HG03060 (cell line): ENCODE data around the gene FSTL1.
"Not testable (repeated sequence)": the region's sequence is repeated elsewhere in the genome, so short reads cannot be mapped to it uniquely, and the experiment has no call there.

Experiments
- ATAC-seq: cut with Tn5 transposase; IDR thresholded peaks from one replicate; pipeline ENCODE4 v1.9.1; 2021; ENCODE audit warnings: low read depth, moderate number of reproducible peaks; ENCODE audit not compliant: unreplicated experiment

Gene FSTL1

GRCh38 chr3:120419797-120420196 lies 31.0 kb downstream of the FSTL1 start:
- no peak for ATAC-seq

DNA sequence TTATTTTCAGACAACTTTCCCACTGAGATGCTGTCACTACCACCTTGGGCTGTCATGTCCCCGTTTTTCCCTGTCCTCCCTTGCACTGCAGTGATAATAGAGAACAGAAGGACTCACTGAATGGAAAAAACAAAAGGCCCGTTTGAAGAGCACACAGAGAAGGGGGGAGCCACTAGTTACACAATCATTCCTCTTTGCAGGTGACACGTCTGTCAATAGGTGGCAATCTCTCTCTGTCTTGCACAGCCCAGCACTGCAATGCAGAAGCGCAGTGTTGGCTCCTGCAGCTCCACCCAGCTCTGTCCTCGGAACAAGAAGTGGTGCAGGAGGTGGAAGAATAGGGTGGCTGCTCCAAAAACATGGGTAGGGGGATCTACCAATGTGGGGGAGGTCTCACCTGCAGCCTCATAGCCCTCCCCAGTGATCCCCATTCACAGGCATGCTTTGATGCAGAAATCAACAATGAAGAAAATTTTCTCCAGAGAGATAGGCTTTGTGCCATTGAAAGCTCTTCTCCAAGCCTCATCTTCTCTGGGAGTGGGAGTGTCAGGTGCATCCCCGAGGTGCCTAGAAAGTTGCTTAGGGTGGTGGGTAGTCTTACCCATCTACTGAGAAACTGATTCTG lies 31.8 kb downstream of the FSTL1 start:
- ATAC-seq, result no peak

DNA sequence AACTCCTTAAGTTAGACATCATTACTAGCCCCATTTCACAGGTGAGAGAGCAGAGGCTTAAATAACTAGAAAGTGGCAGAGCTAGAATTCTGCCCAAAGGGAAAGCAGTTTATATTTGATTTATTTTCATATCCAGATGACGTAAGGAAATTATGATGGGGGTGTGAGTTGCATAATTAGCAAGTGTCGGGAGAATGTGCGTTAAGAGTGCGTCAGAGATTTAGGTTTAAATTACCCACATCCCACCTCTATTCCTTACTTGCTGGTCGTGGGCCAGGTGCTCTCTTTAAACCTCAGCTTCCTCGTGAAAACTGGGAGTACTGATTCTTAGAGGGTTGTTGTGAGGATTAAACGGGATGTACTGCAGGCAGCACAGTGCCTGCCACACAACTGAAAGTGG lies 32.3 kb downstream of the FSTL1 start:
- no peak for ATAC-seq

GRCh38 chr3:120417272-120417911 lies 33.4 kb downstream of the FSTL1 start:
- peak; percentile 98 for ATAC-seq

- no peak for ATAC-seq
Measured at GRCh38 chr3:120416868-120417267, 33.9 kb downstream of the FSTL1 start.

- no peak for ATAC-seq
Measured at GRCh38 chr3:120415756-120416155, 35.0 kb downstream of the FSTL1 start.

GRCh38 chr3:120410541-120410940 lies 40.3 kb downstream of the FSTL1 start:
- ATAC-seq, result no peak

GRCh38 chr3:120410116-120410515 lies 40.7 kb downstream of the FSTL1 start:
- ATAC-seq, result no peak

- ATAC-seq, result no peak
Measured at GRCh38 chr3:120407508-120408287, 43.1 kb downstream of the FSTL1 start.

DNA sequence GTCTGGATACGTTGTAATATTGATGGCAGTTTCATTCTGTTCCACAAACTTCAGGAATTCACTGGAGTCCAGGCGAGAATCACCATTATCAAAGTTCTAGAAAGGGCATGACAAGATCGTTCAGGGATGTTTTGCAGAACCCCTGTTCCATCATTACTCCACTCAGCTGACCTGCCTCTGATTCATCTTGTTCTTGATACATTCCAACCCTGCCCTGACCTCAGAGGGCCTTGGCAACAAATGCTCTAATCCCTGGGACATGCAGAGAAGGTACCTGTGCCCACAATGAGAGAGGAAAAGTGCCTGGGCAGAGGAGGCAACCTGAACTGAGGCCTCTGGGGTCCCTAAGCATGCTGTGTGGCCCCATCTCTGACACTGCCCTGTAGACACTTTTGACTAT lies 45.9 kb downstream of the FSTL1 start:
- no peak for ATAC-seq

- ATAC-seq, result no peak
Measured at GRCh38 chr3:120402257-120402656, 48.5 kb downstream of the FSTL1 start.

DNA sequence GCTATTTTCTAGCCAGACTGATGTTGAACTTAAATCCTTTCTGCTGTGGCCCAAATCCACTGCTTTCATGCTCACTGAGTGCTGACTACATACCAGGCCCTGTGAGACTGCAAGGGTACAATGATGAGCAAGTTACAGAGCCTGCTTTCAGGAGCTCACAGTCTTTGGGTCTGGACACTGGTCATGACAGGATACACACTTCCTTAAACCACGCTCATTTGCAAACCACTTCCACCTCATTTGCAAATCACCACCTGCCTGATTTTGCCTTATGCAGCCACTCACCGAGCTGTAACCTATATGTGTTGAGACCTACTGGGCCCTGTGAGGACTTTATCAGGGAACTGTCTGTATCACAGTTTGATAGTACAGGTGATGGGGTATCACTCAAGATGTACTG lies 51.4 kb downstream of the FSTL1 start:
- ATAC-seq, result peak; percentile 76

- ATAC-seq, result no peak
Measured at GRCh38 chr3:120396469-120396868, 54.3 kb downstream of the FSTL1 start.

DNA sequence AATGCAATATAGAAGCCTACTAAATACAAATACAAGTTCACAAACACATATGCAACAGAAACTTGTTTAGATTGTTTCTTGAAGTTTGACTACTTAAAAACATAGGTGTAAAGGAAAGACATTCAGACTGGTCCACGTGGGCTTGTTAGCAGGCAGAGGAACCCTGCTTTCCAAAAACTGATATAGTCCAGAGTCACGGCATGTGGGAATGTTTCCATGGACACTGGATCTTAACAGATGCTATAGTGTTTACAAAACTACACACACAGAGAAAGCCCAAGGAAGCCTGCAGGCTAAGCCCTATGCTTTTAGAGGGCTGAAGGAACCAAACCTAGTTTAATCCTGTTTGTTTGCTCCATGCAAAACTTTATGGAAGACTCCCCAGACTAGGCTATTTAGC lies 56.4 kb downstream of the FSTL1 start:
- ATAC-seq, result no peak

- ATAC-seq, result no peak
Measured at GRCh38 chr3:120393761-120394160, 57.0 kb downstream of the FSTL1 start.

- no peak for ATAC-seq
Measured at GRCh38 chr3:120393243-120393642, 57.5 kb downstream of the FSTL1 start.

DNA sequence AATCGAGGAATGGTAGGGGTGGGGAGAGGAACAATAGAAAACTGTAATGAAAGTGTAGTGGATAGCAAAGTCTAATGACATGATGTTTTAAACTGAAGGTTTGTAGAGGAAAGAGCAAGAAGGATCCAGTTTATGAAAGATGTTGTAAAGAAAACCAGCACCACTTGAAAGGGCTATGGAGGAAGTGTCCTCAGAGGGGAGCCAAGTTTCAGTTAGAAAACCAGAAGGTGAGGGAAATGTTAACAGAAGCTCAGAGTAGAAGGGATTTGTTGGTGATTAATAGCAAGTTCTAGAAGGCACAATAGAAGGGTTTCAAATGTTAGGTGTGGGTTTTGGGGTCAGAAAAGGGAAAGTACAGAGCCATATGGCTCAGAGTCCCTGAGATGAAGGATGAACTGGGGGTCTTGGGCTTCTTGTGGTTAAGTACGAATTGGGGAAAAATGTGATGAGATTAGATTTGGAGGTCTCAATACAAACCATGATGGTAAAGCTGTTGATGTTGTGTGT lies 67.8 kb downstream of the FSTL1 start:
- ATAC-seq, result no peak

GRCh38 chr3:120381503-120381902 lies 69.3 kb downstream of the FSTL1 start:
- no peak for ATAC-seq

DNA sequence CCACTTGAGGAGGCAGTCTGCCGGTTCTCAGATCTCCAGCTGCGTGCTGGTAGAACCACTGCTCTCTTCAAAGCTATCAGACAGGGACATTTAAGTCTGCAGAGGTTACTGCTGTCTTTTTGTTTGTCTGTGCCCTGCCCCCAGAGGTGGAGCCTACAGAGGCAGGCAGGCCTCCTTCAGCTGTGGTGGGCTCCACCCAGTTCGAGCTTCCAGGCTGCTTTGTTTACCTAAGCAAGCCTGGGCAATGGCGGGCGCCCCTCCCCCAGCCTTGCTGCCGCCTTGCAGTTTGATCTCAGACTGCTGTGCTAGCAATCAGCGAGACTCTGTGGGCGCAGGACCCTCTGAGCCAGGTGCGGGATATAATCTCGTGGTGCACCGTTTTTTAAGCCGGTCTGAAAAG lies 72.8 kb downstream of the FSTL1 start:
- ATAC-seq, result not testable (repeated sequence)

DNA sequence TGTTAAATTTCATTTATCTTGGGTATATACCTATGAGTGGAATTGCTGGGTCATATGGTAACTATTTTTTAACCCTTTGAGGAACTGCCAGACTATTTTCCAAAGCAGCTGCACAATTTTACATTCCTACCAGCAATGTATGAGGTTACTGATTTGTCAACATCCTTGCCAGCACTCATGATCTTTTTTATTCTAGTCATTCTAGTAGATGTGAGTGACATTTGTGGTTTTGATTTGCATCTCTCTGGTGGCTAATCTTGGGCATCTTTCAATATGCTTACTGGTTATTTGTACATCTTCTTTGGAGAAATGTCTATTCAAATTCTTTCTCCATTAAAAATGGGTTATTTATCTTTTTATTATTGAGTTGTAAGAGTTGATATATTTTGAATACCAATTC lies 80.3 kb downstream of the FSTL1 start:
- ATAC-seq, result peak; percentile 67

GRCh38 chr3:120369037-120369467 lies 81.7 kb downstream of the FSTL1 start:
- ATAC-seq, result peak; percentile 80
